ENCODE measurements around the gene JAZF1.

JAZF1 gene

GRCh38 chr7:27972276-27972675 lies 208.3 kb downstream of the JAZF1 start:
- TF ChIP-seq CTCF (IDR thresholded peaks at IDR 0.05; ENCODE audit: low read depth, low read length, missing control alignments) = no peak
- no peak for DNase-seq (ENCODE audit: low read depth)
- no peak overlapping the region for H3K4me3 ChIP-seq (ENCODE audit: low read depth, low read length)

GRCh38 chr7:27971171-27971812 lies 209.3 kb downstream of the JAZF1 start:
- H3K4me3 ChIP-seq (ENCODE audit: low read depth, low read length) = no peak overlapping the region
- no peak for DNase-seq (ENCODE audit: low read depth)
- TF ChIP-seq CTCF (IDR thresholded peaks at IDR 0.05; ENCODE audit: low read depth, low read length, missing control alignments) = no peak

GRCh38 chr7:27970350-27970749 lies 210.2 kb downstream of the JAZF1 start:
- no peak for DNase-seq (ENCODE audit: low read depth)
- no peak for TF ChIP-seq CTCF (IDR thresholded peaks at IDR 0.05; ENCODE audit: low read depth, low read length, missing control alignments)
- H3K4me3 ChIP-seq (ENCODE audit: low read depth, low read length) = no peak overlapping the region

DNA sequence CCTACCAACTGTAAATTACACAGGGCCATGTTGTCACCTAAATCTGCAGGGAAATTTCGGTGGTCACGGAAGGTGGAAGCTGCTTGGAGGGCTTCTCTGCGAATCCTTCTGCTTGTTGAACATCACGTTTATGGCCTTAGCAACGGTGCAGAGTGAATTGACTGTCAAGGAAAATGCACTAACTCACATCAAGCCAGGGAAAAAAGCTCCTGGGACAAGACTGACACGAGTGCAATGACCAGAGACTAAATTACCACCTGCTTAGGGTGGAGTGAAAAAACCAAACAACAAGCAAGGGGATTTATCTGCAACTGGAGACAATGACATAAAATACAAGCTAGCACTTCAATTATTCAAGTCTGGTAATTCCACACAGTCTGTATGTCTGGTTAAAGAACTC lies 211.2 kb downstream of the JAZF1 start:
- H3K4me3 ChIP-seq (ENCODE audit: low read depth, low read length) = no peak overlapping the region

DNA sequence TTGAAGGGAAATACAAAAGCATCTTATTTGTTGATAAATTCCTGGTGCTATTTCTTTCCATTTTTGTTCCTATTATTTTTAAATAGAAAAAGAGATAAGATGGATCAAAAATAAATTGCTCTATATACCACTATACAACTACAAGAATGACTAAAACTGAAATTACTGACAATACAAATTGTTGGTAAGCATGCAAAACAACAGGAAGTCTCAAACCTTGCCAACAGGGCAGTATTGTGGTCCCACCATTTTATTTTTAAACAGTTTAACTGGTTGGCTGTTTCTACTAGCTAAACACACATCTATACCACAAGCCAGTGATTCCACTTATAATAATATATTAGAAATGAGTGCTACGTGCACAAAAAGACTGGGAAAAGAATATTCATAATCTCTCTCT lies 213.0 kb downstream of the JAZF1 start:
- no peak for DNase-seq (ENCODE audit: low read depth)
- no peak for TF ChIP-seq CTCF (IDR thresholded peaks at IDR 0.05; ENCODE audit: low read depth, low read length, missing control alignments)
- no peak overlapping the region for H3K4me3 ChIP-seq (ENCODE audit: low read depth, low read length)

More for the DNA sequence above, 211.2 kb downstream of the JAZF1 start:
- TF ChIP-seq CTCF (IDR thresholded peaks at IDR 0.05; ENCODE audit: low read depth, low read length, missing control alignments) = no peak
- DNase-seq (ENCODE audit: low read depth) = no peak

DNA sequence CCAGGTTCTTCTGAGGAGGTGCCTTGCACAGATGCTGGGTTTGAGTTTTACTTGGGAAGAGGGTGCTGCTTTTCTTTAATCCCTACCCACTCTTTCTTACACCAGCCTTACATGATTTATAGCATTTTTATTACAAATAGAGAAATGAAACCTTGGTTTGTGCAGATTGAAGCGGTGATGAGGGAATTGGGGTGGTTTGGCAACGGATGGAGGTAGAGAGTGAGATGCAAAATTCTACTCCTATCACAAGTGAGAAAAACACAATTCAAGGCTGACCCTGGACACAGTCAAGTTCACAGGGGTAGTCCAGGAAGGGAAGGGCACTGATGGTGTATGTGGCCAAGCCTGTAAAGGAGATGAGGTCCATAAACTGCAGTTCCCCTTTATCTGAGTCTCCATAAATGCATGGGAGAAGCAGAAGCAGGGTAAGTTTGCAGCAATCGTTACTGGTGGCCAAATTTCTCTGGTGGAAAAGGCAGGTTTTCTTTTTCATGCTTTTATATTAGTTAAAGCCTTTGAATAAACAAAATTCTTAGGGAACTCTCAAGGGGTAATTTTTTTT lies 214.3 kb downstream of the JAZF1 start:
- H3K4me3 ChIP-seq (ENCODE audit: low read depth, low read length) = no peak overlapping the region
- TF ChIP-seq CTCF (IDR thresholded peaks at IDR 0.05; ENCODE audit: low read depth, low read length, missing control alignments) = no peak
- no peak for DNase-seq (ENCODE audit: low read depth)

DNA sequence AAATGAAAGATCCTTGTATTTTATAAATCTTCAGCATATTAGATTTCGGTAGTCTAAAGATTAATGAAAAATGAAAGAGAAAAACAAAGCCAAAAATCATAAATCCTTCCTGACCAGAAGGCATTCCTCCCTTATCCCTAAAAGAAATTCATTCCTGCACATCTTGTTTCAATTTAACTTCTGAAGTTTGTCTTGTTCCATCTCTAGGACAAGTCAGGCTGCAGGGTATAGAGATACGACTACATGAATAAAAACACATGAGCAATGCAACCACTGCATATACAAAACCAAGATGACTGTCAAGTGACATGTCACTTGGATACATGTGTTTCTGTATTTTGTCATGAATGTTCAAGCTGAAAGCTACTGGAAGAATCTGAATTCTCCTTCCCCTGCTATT lies 214.9 kb downstream of the JAZF1 start:
- no peak for DNase-seq (ENCODE audit: low read depth)

More for the DNA sequence above, 214.9 kb downstream of the JAZF1 start:
- TF ChIP-seq CTCF (IDR thresholded peaks at IDR 0.05; ENCODE audit: low read depth, low read length, missing control alignments) = no peak
- H3K4me3 ChIP-seq (ENCODE audit: low read depth, low read length) = no peak overlapping the region
